K562 (cell line): ENCODE data around the gene SH2D1A. TPM values are rescaled to one million over a fixed set of nuclear protein-coding genes. Genes with fewer than 3 reads are reported as not detected.

ENCODE experiments used
- ATAC-seq: fragments of 200-7000 bp; cut with Tn5 transposase; 3 replicates; pipeline ENCODE4 v1.9.1; 2020; ENCODE audit warnings: moderate library complexity
- BruUV-seq: library from RNA; stranded (reverse); fragments of 400-500 nt; replicated peaks from 2 replicates; lab custom pipeline; 2021; lab: Mats Ljungman, UMichigan
- CTCF ChIA-PET: fragments of 300-600 bp; formaldehyde crosslinking; extraction: SDS; loops from one replicate; lab custom pipeline; 2021; ENCODE audit warnings: low intra/inter-chr PET ratio; lab: Yijun Ruan, JAX
- POLR2A ChIA-PET: fragments of 300-600, 350-650 bp; sonication (Branson Sonifier 250); formaldehyde crosslinking; extraction: SDS; loops from one replicate; lab custom pipeline; 2021; ENCODE audit warnings: antibody characterized with exemption, inconsistent platforms; lab: Yijun Ruan, JAX
- DNase-seq, 4 experiments: peaks; one replicate each; pipeline versions ENCODE4 v3.0.0 to v3.0.0-alpha.2; 2011 to 2018; ENCODE audit warnings: low spot score in 3 of 4, mixed read lengths in 3 of 4; ENCODE audit errors: extremely low read depth in 1 of 4
- FAIRE-seq: peaks from 2 replicates; lab custom pipeline; 2011; peaks lifted over from hg19 to GRCh38; lab: Jason Lieb, UNC
- H2AFZ ChIP-seq: 2 replicates; pipeline ENCODE4 v1.6.0; 2011; ENCODE audit warnings: low read depth, low read length, control low read depth, inconsistent platforms
- H3K27ac ChIP-seq: fragments of 200-600 bp; 3 replicates; pipeline ENCODE4 v1.8.0; 2011; ENCODE audit warnings: low read depth, mild to moderate bottlenecking, control low read depth, inconsistent platforms, low read length, moderate library complexity, mixed read lengths; ENCODE audit errors: extremely low read depth
- H3K27me3 ChIP-seq, 2 experiments: fragments of 300-600 bp in 1 of 2; 2 replicates in 1 of 2; 3 replicates in 1 of 2; pipeline versions ENCODE4 v1.6.0 to v1.8.0; 2011; ENCODE audit warnings: inconsistent platforms in 2 of 2, low read length in 2 of 2, mild to moderate bottlenecking in 1 of 2, mixed read lengths in 1 of 2, moderate library complexity in 1 of 2; ENCODE audit not compliant: control insufficient read depth in 2 of 2, insufficient read depth in 2 of 2
- H3K36me3 ChIP-seq: fragments of 300-600 bp; 3 replicates; pipeline ENCODE4 v1.8.0; 2011; ENCODE audit warnings: mild to moderate bottlenecking, low read length, inconsistent platforms; ENCODE audit not compliant: control insufficient read depth, insufficient read depth
- H3K4me1 ChIP-seq, 2 experiments: fragments of 200-600 bp in 1 of 2; replicated peaks in 1 of 2; 2 replicates in 1 of 2; 3 replicates in 1 of 2; pipeline versions ENCODE4 v1.5.1 to v1.8.0; 2011; ENCODE audit warnings: inconsistent platforms in 2 of 2, low read length in 2 of 2, mild to moderate bottlenecking in 1 of 2, mixed read lengths in 1 of 2, moderate library complexity in 1 of 2; ENCODE audit not compliant: control insufficient read depth in 2 of 2, insufficient read depth in 2 of 2
- H3K4me2 ChIP-seq: 2 replicates; pipeline ENCODE4 v1.6.1; 2011; ENCODE audit warnings: low read length, control low read depth, inconsistent platforms, mixed read lengths; ENCODE audit not compliant: insufficient read depth
- H3K4me3 ChIP-seq: fragments of 200-600 bp; sonication (generic), shearing (Covaris generic); 2 replicates; pipeline ENCODE4 v1.5.1; 2016; ENCODE audit warnings: control low read depth, inconsistent platforms
- H3K79me2 ChIP-seq: fragments of 200-600 bp; 3 replicates; pipeline ENCODE4 v1.8.0; 2011; ENCODE audit warnings: low read length, inconsistent platforms; ENCODE audit not compliant: control insufficient read depth, insufficient read depth
- H3K9ac ChIP-seq, 2 experiments: 2 replicates each; pipeline versions ENCODE4 v1.6.0 to v1.6.1; 2011; ENCODE audit warnings: low read depth in 2 of 2, low read length in 2 of 2, control low read depth in 1 of 2, inconsistent platforms in 1 of 2, mild to moderate bottlenecking in 1 of 2, mixed read lengths in 1 of 2; ENCODE audit not compliant: insufficient read depth in 1 of 2
- H3K9me1 ChIP-seq: one replicate; pipeline ENCODE4 v1.6.0; 2011; ENCODE audit warnings: inconsistent platforms, mild to moderate bottlenecking, low read length, moderate library complexity; ENCODE audit not compliant: control insufficient read depth, insufficient read depth
- H3K9me3 ChIP-seq: replicated peaks from 2 replicates; pipeline ENCODE4 v1.5.1; 2011; ENCODE audit warnings: low read depth, low read length, inconsistent platforms; ENCODE audit not compliant: control insufficient read depth, insufficient read depth
- H4K20me1 ChIP-seq: replicated peaks from 2 replicates; pipeline ENCODE4 v1.6.1; 2011; ENCODE audit warnings: low read length, inconsistent platforms, mixed read lengths; ENCODE audit not compliant: control insufficient read depth, insufficient read depth
- DPF2 ChIP-seq: fragments of 450-650 bp; IDR thresholded peaks from 2 replicates; pipeline ENCODE4 v1.6.1; 2016
- POLR2AphosphoS5 ChIP-seq: IDR thresholded peaks from 2 replicates; pipeline ENCODE4 v1.6.1; 2011; ENCODE audit warnings: mild to moderate bottlenecking, low read depth, low read length, moderate library complexity; ENCODE audit not compliant: control insufficient read depth, insufficient read depth
- XRCC3 ChIP-seq: fragments of 450-650 bp; IDR thresholded peaks from 2 replicates; pipeline ENCODE4 v1.6.1; 2017; ENCODE audit warnings: mild to moderate bottlenecking, moderate library complexity
- YBX1 ChIP-seq: fragments of 450-650 bp; IDR thresholded peaks from 2 replicates; pipeline ENCODE4 v1.7.1; 2016; ENCODE audit warnings: mild to moderate bottlenecking
- ZKSCAN3 ChIP-seq: fragments of 250-450 bp; sonication (Bioruptor Pico); IDR thresholded peaks from 2 replicates; pipeline ENCODE4 v1.4.0; 2020
- ZNF146 ChIP-seq: IDR thresholded peaks from one replicate; pipeline ENCODE4 v1.6.1; 2018; ENCODE audit warnings: missing compliant biosample characterization; ENCODE audit not compliant: unreplicated experiment
- ZNF165 ChIP-seq: fragments of 250-450 bp; sonication (Bioruptor Pico); IDR thresholded peaks from 2 replicates; pipeline ENCODE4 v1.4.0; 2020; ENCODE audit warnings: borderline replicate concordance
- WGBS: fragments of 100-300 bp; shearing (Covaris generic); methylation state at CpG from one replicate; pipeline ENCODE4 v1.1.6; 2016; ENCODE audit warnings: low coverage, mixed read lengths; ENCODE audit not compliant: insufficient coverage; ENCODE audit errors: missing lambda C conversion rate; 5-methylcytosine and 5-hydroxymethylcytosine counted together
- in situ Hi-C: fragments of 300-500 bp; cut with MboI; formaldehyde crosslinking; loops from 4 replicates; pipeline ENCODE4 v1.15.0; 2018; ENCODE audit warnings: inconsistent platforms, mixed read lengths
- intact Hi-C: fragments of 100-400 bp; cut with micrococcal nuclease; formaldehyde crosslinking; loops from 2 replicates; pipeline ENCODE4 v1.14.2; 2022
- polyA plus RNA-seq, 8 experiments: library from polyadenylated mRNA; depleted of rRNA in 4 of 8; stranded (reverse) in 5 of 8; unstranded in 3 of 8; fragments of >200 nt; fragmentation: Nextera tagmentation in 2 of 8; fragmentation: Illumina TruSeq in 1 of 8; extraction: Ambion mirVana in 2 of 8; extraction: Trizol in 1 of 8; gene quantifications; 2 replicates each; pipeline versions ENCODE4 v1.2.1 to v1.2.3, GENCODE V29; 2011 to 2014; ENCODE audit warnings: inconsistent platforms in 1 of 8, missing spikeins in 1 of 8
- total RNA-seq, 7 experiments: library from RNA; depleted of rRNA in 6 of 7; stranded (reverse); fragments of >200 nt in 6 of 7; fragmentation: Illumina TruSeq in 2 of 7; extraction: Trizol in 2 of 7; gene quantifications; 2 replicates each; pipeline versions ENCODE4 v1.2.1 to v1.2.3, GENCODE V29; 2011 to 2021; ENCODE audit warnings: low replicate concordance in 1 of 7
- TF ChIP-seq, protein P1 (sequence below): fragments of 250-450 bp; sonication (Bioruptor Pico); IDR thresholded peaks from 2 replicates; pipeline ENCODE4 v1.5.0; 2022; ENCODE audit warnings: mild to moderate bottlenecking
- TF ChIP-seq, protein P2 (sequence below): fragments of 450-650 bp; IDR thresholded peaks from 2 replicates; pipeline ENCODE4 v1.6.1; 2016; ENCODE audit warnings: antibody characterized with exemption

Gene SH2D1A
- total and polyA plus RNA-seq, 9 of the 15 experiments (the other 6 are each of a cell fraction or from before 2014, with no cell fraction given): 0.07 to 0.52 (median 0.19) TPM

DNA sequence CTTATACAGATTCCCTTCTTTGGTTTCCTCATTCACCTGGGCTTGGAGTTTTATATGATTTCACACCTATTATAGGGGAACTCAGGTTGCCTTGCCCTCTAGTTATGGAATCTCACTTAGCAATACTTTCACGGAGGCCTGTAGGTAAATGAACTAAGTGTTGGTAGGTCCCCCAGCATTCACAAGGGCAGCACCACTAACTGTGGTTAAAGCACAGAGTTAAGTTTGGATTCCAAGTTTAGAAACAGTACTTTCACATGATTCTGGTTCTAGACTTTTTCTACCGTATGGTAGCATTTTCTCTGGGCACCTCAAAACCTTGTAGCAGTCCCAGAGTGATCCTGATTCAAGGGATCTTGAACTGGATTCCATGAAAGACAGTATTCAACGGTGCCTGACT lies 46.4 kb downstream of the SH2D1A start:
- FAIRE-seq: no peak
- no peaks in the 10 kb centered on the region for H3K36me3 ChIP-seq
- H3K4me3 ChIP-seq: no peak overlapping the region
- TF ChIP-seq POLR2AphosphoS5: no peak
- TF ChIP-seq ZKSCAN3 (CRISPR knock-in tag): no peak
- TF ChIP-seq DPF2: no peak
- TF ChIP-seq, protein P1, sequence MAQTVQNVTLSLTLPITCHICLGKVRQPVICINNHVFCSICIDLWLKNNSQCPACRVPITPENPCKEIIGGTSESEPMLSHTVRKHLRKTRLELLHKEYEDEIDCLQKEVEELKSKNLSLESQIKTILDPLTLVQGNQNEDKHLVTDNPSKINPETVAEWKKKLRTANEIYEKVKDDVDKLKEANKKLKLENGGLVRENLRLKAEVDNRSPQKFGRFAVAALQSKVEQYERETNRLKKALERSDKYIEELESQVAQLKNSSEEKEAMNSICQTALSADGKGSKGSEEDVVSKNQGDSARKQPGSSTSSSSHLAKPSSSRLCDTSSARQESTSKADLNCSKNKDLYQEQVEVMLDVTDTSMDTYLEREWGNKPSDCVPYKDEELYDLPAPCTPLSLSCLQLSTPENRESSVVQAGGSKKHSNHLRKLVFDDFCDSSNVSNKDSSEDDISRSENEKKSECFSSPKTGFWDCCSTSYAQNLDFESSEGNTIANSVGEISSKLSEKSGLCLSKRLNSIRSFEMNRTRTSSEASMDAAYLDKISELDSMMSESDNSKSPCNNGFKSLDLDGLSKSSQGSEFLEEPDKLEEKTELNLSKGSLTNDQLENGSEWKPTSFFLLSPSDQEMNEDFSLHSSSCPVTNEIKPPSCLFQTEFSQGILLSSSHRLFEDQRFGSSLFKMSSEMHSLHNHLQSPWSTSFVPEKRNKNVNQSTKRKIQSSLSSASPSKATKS (CRISPR knock-in tag): no peak
- TF ChIP-seq, protein P2, sequence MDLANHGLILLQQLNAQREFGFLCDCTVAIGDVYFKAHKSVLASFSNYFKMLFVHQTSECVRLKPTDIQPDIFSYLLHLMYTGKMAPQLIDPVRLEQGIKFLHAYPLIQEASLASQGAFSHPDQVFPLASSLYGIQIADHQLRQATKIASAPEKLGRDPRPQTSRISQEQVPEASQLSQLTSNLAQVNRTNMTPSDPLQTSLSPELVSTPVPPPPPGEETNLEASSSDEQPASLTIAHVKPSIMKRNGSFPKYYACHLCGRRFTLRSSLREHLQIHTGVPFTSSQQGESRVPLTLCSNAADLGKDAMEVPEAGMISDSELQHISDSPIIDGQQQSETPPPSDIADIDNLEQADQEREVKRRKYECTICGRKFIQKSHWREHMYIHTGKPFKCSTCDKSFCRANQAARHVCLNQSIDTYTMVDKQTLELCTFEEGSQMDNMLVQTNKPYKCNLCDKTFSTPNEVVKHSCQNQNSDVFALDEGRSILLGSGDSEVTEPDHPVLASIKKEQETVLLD: no peak
- TF ChIP-seq ZNF165 (CRISPR knock-in tag): no peak
- TF ChIP-seq ZNF146 (CRISPR knock-in tag): no peak
- TF ChIP-seq YBX1: no peak
- TF ChIP-seq XRCC3: no peak
- WGBS: 20% methylated on average over 3 of the region's 3 CpGs
- BruUV-seq: no TSS peak
- H4K20me1 ChIP-seq: no peaks in the 10 kb centered on the region
- in situ Hi-C loops (no loop called here), intact Hi-C loops (no loop called here)
- no peak overlapping the region for H3K9ac ChIP-seq
- H3K27ac ChIP-seq: no peak overlapping the region
- no peaks in the 10 kb centered on the region for H3K79me2 ChIP-seq
- CTCF ChIA-PET: no interaction called here
- DNase-seq: no peak
- H3K4me1 ChIP-seq: no peaks in the 10 kb centered on the region
- H3K4me2 ChIP-seq: no peak overlapping the region
- H2AFZ ChIP-seq: no peak overlapping the region
- H3K9me3 ChIP-seq: no peaks in the 10 kb centered on the region
- H3K9me1 ChIP-seq: no peaks in the 10 kb centered on the region
- no peaks in the 10 kb centered on the region for H3K27me3 ChIP-seq
- POLR2A ChIA-PET: interaction anchor here (0.6 kb wide), 1 partner anchor 565 kb away, joined by 3 read pairs; no protein-coding TSS in a partner anchor
- no peak for ATAC-seq
